ENCODE data around the gene BMERB1.
"Not testable (repeated sequence)": the region's sequence is repeated elsewhere in the genome, so short reads cannot be mapped to it uniquely, and the experiment has no call there.

Gene BMERB1

DNA sequence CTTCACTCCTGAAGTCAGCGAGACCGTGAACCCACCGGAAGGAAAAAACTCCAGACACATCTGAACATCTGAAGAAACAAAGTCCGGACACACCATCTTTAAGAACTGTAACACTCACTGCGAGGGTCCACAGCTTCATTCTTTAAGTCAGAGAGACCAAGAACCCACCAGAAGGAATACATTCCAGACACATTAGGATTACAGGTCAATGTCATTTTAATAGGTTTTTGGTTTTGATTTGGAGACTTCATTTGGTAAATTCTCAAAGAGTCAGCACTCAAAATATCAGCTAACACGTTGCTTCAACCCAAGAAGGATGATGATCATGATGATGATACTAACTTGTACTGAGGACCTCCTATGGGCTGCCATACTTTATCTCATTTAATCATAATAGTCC, 7.6 kb upstream of the BMERB1 start:
- DNase-seq = no peak

DNA sequence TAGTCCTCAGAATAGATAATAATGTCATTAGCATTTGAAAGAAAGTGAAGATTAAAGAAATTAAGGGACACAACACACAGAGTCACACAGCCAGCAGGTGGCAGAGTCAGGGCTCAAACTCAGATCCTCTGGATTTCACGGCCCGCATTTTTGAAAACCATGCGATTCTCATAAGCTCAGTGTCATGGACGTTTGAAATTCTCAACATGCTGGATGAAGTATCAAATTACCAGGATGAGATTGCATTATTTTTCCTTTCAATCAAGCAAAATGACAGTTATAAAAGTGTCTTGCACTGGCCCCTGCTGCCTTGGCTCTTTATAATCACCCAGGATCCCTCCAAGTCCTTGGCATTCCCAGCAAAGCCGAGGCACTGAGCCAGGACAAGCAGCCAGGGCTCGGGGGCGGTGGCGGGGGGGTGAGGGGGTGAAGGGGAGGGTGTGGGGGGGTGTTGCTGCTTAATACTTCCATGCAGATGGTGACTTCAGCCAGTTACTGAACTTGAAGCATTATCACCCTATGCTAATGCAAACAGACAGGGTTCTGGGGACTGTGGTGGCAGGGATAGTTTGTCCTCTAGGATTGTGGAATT, 6.6 kb upstream of the BMERB1 start:
- DNase-seq = peak; percentile 59

DNA sequence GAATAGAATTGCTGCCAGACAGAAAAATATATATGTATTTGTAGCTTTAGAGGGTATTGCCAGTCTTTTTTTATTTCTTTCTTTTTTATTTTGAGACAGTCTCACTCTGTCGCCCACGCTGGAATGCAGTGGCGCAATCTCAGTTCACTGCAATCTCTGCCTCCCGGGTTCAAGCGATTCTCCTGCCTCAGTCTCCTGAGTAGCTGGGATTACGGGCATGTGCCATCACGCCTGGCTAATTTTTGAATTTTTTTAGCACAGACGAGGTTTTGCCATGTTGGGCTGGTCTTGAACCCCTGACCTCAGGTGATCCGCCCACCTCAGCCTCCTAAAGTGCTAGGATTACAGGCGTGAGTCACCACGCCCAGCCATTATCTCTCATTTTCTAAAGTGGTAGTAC, 3.5 kb upstream of the BMERB1 start:
- not testable (repeated sequence) for DNase-seq

DNA sequence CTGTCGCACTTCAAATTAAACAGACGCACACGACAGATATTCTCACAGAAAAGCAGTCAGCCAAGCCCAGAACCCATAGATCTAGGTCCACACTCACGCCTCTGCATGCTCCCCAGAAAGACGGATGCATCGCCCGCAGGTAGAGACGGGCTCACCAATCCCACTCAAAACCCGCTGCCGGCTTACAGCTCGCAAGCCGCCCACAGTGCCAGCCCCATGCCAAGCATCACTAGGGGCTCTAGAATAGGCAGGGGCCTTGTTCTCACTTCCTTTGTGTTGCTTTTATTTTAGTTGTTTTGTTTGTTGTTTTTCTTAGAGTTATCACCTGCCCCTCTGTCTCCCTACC, 336 bp upstream of the BMERB1 start:
- DNase-seq = no peak

DNA sequence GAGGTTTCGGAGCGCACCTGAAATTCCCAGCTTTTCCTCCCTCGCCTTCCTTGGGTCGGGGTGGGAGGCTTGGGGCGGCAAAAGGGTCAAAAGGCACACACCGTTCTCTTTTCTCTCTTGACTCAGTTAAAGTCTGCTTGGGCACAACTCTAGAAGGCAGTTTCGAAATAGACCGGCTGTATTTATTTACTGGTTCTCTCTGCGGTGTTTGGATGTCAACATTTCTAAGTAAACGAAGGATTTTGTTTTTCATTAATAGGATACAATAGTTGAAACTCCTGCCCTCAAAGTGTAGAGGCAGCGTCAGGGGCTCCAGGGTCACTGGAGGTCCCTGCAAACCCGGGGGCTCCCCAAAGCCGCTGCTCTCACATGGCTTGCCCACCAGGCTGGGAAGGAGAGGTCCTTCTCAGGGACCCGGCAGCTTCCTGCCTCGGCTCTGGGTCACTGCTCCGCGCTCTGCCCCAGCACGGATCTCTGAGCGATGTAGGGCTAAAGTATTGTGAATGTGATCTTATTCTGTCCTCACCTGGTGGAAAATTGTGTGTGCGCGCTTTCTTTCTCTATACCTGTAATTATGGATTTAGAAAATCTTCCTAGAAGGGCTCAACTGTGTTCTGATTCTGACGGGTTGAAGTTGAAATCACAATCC, 952 bp downstream of the BMERB1 start:
- no peak for DNase-seq

DNA sequence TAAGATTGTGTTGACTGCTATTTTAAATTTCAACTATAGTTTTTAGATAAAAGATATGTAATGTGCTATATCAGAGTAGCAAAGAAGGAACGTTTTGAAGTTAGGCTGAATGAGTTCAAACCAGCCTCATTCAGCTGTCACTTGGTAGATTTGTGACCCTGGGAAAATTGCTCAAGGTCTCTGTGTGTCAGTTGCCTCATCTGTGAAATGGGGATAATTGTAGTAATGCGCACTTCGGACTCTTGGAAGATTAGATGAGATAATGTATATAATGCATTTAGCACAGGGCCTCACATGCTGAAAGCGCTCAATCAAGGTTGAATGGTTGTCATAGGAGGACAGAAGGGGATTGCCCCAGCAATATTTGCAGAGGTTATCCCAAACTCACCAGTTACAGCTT, 4.7 kb downstream of the BMERB1 start:
- no peak for DNase-seq

DNA sequence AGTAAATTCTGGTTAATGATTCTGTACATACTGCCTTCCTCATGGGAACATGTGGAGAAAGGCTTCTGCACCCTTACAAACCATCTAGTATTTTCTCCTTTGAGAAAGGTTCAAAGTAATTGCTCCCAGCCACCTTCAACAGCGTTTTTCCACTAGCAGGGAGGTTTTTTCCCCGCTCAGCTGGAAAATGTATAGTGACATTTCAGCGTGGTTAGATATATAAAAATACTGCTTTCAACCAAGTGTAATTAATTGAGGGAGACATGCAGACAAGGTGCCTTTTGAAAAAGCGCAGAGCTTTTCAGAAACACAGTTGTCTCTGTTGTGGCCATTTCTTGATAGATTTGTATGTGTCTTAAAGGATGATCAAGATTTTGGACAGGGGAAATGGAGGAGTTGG, 5.1 kb downstream of the BMERB1 start:
- no peak for DNase-seq

DNA sequence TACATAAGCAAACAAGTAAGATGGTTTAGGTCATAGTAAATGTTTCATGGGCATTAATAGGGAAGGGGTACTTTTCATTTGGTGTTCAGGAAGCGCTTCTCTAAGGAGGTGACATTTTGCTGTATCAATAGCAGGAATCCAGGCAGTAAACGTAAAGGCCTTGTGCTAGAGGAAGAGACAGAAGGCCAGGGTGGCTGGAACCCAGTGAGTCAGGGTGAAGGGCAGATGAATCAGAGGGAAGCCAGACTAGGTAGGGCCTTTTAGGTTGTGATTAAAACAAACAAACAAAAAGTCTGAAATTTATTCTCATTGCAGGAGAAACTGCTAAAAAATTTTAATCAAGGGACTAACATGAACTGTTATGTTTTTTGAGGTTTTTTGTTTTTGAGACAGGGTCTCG, 6.5 kb downstream of the BMERB1 start:
- no peak for DNase-seq

DNA sequence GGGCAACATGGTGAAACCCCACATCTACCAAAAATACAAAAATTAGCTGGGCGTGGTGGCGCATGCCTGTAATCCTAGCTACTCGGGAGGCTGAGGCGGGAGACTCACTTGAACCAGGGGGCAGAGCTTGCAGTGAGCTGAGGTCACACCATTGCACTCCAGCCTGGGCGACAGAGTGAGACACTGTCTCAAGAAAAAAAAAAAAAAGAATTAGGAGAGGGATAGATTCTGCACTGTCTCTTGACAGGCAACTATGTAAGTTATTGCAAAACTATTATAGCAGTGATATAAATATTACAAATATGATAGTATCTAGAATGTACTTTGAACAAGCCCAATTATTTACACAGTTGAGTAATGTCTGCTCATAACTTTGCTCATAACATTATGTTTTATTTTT, 7.8 kb downstream of the BMERB1 start:
- not testable (repeated sequence) for DNase-seq

DNA sequence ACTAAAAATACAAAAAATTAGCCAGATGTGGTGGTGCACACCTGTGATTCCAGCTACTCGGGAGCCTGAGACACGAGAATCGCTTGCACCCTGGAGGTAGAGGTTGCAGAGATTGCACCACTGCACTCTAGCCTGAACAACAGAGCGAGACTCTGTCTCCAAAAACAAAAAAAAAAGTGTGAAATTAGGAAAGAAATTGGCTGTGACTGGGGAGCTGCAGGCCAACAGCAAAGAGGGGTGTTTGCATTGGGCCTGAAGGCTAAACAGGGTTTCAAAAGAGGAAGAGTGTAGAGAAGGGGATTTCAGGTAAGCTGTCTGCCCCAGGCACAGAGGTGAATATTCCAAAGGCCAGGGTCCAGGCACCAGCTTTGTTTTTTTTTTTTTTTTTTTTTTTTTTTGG, 9.4 kb downstream of the BMERB1 start:
- DNase-seq = no peak

DNA sequence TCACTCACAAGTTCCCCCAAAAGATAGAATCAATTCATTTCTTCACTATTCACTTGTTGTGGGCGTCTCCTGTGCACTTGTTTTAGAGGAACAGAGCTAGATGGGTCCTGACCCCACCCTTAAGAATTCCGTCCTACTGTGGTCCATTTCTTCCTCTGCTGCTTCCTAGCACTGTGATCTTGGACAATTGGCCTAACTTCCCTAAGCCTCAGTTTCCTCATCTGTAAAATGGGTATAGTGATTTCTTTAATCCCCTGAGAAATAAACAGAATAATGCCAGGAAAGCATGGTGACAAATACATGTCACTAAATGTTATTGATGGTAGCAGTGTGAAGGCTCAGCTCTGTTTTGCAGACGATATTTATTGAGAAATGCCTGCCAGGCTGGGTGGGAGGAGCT, 9.9 kb downstream of the BMERB1 start:
- DNase-seq = no peak

DNA sequence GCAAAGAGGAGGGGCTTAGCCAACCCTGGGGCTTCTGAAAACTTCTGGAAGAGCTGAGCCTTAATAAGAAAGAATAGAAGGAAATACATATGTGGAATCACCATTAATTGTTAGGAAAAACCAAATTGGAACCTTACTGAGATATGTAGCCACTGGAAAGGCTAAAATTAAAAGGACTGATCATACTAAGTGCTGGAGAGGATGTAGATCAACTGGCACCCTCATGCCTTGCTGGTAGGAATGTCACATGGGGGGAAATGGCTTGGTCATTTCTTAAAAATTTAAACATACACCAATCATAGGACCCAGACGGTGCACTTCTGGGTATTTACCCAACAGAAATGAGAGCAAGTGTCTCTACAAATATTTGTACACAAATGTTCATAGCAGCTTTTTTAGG, 11.1 kb downstream of the BMERB1 start:
- no peak for DNase-seq

DNA sequence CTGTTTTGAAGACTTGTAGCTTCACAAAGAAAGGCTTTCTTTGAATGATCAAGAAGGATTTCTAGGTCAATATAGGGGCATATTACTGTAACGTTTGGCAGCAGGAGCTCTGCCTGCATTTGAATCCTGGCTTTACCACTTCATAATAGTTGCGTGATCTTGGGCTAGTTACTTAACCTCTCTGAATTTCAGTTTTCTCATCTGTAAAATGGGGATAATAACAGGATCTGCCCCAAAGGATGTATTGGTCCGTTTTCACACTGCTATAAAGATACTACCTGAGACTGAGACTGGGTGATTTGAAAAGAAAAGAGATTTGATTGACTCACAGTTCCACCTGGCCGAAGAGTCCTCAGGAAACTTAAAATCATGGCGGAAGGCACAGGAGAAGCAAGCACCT, 12.5 kb downstream of the BMERB1 start:
- DNase-seq = no peak

DNA sequence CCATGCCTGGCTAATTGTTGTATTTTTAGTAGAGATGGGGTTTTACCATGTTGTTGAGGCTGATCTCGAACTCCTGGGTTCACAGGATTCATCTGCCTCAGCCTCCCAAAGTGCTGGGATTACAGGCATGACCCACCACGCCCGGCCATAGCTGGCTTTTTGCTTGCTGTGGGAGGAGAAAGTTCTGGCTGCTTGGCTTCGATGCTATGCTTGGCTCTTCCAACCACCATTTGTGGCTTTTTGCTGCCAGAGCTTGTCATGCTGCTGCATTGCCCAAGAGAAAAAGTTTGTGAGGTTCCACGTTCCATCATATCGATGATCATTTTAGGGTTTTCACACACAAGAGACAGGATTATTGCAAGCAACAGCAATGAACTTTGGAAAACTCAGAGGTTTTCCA, 16.2 kb downstream of the BMERB1 start:
- DNase-seq = no peak

DNA sequence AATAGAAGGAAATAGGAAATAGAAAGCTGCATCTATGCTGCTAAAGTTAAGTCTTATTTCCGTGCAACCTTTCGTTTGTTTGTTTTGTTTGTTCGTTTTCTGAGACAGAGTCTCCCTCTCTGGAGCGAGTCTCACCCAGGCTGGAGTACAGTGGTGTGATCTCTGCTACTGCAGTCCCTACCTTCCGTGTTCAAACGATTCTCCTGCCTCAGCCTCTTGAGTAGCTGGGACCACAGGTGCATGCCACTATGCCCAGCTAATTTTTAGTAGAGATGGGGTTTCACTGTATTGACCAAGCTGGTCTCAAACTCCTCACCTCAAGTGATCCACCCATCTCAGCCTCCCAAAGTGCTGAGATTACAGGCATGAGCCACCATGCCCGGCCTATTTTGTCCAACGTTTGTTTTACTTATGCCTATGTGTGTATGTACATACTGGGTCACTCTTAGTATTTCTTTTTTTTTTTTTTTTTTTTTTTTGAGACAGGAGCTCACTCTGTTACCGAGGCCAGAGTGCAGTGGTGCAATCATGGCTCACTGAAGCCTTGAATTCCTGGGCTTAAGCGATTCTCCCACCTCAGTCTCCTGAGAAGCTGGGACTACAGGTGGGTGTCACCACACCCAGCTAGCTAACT, 16.8 kb downstream of the BMERB1 start:
- no peak for DNase-seq

DNA sequence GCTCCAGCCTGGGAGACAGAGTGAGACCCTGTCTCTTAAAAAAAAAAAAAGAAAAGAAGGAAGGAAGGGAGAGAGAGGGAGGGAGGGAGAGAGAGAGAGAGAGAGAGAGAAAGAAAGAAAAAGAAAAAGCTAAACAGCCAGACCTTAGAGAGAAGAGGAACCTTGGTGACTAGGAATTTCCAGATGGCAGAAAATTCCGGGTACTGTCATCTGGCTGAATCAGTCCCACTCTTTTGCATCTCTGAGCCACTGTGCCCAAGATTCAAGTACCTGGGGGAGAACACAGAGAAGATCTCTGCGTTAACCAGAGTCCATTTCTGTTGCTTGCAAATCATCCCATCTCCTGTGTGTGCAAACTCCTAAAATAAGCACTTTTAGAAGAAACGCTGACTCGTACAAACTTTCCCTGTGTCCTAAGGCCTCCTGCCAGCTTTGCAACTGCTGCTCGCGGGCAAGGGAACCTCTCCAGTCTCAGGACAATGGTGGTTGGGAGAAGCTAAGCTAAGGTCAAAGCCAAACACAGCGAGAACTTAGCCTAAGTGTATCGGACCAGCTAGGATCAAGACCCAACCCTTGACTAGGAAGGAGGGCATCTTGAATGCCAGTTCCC, 18.0 kb downstream of the BMERB1 start:
- no peak for DNase-seq

DNA sequence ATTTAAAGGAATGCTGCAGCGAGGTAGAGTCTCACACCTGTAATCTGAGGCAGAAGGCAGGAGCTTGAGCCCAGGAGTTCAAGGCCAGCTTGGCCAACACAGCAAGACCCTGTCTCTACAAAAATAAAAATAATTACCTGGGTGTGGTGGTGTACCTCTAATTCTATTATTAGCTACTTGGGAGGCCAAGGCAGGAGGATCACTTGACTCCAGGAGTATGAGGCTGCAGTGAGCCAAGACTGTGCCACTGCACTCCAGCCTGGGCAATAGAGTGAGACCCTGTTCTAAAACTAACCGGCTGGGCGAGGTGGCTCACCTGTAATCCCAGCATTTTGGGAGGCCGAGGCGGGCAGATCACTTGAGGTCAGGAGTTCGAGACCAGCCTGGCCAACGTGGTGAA, 18.9 kb downstream of the BMERB1 start:
- not testable (repeated sequence) for DNase-seq

DNA sequence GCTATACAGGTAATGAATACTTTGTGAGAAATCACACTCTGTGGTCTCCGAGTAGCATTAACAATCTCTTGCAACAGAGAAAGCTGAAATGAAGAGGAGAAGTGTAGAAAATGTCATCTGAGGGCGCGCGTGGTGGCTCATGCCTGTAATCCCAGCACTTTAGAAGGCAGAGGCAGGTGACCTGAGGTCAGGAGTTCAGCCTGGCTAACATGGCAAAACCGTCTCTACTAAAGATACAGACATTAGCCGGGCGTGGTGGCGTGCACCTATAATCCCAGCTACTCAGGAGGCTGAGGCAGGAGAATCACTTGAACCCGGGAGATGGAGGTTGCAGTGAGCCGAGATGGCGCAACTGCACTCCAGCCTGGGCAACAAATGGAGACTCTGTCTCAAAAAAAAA, 20.5 kb downstream of the BMERB1 start:
- not testable (repeated sequence) for DNase-seq

DNA sequence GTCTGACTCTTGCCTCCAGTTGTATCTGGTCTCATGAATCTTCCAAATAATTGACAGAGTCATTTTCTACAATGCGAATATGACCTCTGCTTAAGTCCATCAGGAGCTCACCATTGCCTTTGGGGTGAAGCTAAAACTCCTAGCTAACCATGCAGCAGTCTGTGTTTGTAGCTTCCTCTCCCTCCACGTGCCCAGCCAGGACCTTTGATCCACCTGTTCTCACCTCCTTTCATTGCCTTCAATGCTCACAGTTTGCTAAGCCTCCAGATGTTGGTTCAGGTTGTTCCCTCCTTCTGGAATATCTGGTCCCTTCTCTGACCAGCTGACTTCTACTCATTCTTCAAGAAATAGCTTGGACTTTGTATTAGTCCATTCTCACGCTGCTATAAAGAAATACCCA, 23.0 kb downstream of the BMERB1 start:
- DNase-seq = no peak

DNA sequence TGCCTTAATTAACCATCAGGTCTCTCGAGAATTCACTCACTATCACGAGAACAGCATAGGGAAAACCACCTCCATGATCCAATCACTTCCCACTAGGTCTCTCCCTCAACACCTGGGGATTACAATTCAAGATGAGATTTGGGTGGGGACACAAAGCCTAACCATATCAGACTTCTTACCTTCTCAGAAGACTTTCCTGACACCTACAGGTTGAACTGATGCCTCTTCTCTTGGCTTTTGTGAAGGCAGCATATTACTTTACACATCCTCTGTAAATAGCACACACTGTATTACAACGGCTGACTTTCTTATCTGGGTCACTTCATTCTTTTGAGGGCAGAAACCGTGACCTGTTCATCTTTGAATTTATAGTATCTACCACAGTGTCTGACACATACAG, 23.6 kb downstream of the BMERB1 start:
- peak; percentile 8 for DNase-seq

DNA sequence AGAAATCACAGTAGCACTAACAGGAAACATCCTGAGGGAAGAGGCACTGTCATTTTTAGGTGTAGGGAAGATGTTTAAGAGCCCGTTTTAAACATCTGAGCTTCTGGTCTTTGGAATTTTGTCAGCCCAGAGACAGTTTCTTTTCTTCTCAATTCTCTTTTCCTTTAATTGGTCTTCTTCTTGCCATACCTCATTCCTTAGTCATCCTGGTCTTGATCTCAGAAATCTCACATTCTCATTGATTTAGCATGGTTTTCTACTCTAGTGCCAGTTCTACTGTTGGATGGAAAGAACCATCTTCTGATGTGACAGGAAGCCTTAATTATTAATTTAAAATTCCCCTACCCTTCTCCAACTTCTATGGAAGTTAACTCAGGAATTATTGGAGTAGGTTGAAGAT, 25.4 kb downstream of the BMERB1 start:
- DNase-seq = no peak

DNA sequence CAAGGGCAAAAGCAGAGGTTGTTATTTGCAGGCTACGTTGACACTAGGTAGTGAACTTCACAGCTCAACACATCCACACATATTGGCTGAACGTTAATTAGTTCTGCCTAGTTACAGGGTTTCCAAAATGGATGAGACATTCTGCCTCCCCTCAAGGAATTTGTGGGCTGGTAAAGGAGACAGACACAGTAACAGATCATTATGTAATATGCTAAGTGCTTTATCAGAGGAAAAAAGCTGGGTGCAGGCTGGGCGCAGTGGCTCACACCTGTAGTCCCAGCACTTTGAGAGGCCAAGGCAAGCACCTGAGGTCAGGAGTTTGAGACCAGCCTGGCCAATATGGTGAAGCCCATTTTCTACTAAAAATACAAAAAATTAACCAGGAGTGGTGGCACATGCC, 26.2 kb downstream of the BMERB1 start:
- no peak for DNase-seq

DNA sequence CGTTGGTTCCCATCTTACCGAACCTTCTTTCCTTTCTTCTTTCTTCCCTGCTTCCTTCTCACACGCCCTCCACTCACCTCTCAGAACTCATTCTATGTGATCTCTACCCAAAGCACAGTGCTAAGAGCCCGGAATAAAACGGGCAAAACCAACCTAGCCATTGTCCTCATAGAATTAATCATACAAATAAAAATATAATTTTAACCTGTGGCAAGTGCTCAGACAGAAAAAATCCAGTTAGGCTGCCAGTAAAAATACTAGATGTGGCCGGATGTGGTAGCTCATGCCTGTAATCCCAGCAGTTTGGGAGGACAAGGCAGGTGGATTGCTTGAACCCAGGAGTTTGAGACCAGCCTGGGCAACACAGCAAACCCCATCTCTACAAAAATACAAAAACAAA, 27.0 kb downstream of the BMERB1 start:
- no peak for DNase-seq

DNA sequence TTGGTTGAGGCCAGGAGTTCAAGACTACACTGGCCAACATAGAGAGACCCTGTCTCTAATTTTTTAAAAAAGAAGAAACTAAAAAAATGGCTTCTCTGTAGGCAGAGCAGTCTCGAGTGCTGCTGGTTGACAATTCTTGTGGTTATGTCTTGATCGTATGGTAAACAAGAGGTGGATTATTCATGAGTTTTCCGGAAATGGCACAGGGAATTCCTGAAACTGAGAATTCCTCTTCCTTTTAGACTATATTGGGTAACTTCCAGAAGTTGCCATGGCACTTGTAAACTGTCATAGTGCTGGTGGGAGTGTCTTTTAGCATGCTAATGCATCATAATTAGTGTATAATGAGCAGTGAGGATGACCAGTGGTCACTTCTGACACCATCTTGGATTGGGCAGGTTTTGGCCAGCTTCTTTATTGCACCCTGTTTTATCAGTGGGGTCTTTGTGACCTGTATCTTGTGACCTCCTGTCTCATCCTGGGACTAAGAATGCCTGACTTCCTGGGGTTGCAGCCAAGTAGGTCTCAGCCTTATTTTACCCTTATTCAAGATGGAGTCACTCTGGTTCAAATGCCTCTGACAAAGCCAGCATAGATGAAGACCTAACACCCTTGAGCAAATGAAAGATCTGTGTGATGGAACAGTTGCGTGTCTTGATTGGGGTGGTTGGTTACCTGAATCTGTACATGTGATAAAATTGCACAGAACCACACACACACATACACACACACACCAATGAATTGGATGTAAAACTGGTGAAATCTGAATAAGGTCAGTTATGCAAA, 30.2 kb downstream of the BMERB1 start:
- DNase-seq = no peak

Data from NCI-H69 (cell line).